NCI-H2171 (cell line): ENCODE results near the gene CUL7.
"Not testable (repeated sequence)": the region's sequence is repeated elsewhere in the genome, so short reads cannot be mapped to it uniquely, and the experiment has no call there.

Source experiments
- DNase-seq: peaks from one replicate; lab custom pipeline; 2025; lab: John Stamatoyannopoulos, UW

CUL7 gene

DNA sequence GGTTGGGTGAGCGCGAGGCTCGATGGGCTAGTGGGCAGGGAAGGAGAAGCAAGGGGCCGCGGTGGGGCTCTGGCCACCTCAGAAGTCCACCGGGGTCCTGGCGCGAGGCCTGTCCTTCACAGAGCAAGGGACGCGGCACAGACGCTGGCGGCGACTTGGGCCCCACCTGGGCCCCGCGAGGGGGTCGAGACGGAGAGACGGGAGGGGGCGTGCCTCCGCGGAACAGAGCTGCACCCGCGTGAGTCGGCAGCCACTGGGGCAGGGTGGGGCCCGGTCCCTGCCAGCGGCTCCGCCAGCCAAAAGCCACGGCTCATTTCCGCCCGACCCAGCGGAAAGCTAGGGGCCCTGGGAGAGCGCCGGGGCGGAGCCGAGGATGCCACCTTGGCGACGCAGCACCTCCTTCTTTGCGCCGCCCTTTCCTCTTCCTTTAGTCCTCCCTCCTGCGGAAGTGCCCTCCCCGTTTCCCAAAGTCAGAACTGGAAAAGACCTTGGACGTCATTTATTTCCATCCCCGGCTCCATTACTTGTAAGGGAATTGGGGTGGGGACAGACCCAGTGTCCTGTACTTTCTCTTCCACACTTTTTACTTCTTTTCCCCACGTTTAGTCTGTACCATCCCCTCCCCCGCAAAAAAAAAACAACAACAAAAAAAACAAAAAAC, at the start of gene CUL7:
TSS of gene CUL7 (minus strand) at position 307 of the 661 bp plus-strand sequence. CDS start 1,063 bp downstream, outside the sequence.
- DNase-seq, result peak; percentile 95

DNA sequence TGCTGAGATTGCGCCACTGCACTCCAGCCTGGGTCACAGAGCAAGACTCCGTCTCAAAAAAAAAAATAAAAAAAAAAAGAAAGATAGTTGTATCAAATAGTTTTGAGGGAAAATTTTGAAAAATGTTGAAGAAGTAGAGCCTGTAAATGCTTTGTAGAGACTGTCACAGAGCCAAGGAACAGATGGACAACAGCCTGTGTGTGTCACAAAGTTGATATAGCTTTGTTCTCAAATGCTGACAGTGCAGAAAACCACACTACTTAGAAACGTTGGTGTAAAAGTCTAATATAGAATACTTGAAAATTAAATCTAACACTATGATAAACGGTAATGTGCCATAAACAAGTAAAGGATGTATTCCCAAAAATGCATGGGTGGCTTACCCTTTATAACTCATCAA, 47.8 kb upstream of the CUL7 start:
- DNase-seq, result no peak

DNA sequence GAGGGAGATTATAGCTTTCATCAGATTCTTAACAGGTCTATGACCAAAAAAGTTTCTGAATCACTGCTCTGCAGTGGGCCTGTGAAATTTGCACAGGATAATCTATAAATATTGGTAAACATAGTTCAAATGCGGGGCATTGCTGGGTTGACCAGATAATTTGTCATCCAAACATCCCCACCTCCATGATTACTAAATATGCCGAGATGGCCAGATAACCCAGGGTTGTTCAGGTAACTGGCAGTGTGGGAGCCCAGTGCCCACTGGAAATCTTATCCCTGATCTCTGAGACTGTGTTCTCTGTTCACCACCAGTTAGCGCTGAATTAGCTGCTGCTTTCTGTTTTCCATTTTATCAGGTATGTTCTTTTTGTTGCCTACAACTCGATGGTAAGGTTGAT, 43.9 kb upstream of the CUL7 start:
- no peak for DNase-seq

DNA sequence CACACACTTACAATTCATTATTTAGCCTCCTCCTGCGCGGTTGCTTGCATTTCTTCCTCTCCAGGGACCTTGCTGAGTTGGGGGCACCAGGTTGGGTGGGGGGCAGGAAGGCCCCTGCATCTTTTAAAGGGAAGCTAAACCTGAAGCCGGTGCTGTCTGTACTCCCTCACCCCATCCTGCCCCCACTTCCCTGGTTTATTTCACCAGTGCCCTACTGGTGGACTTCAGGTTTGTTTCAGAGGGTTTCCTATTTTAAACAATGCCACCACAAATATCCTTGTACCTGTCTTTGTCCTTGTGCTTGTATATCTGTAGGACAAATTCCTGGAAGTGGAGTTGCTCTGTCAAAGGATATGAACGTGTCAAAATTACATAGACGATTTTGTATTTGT, 43.4 kb upstream of the CUL7 start:
- DNase-seq, result no peak

DNA sequence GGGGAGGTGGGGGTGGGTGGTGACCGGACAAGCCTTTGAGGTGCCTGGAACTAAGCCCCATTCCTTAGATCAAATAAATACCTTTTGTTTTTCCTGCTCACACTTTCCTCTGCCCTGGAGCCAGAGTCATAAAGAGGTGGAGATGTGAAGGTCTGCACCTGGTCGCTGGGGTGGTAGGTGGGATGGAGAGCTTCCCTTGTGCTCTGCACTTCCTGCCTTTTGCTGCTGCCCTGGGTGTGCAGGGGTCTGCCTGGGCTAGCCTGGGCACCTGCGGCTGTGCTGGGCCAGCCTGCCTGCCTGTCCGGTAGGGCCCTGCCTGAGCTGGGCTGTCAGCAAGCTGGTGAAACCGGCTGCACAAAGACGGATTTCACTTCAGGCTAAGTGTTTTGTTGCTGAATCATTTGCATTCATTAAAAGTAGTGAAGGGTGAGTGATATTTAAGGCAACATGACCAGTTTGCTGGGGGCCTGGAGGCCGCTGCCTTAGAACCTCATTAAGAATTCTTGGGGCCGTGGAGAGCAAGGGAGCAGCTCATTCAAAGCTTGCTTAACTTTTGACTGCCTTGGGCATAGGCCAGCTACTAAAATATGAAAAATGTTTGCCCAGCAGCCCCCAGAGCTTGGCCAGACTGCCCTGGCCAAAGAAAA, 42.9 kb upstream of the CUL7 start:
- no peak for DNase-seq

DNA sequence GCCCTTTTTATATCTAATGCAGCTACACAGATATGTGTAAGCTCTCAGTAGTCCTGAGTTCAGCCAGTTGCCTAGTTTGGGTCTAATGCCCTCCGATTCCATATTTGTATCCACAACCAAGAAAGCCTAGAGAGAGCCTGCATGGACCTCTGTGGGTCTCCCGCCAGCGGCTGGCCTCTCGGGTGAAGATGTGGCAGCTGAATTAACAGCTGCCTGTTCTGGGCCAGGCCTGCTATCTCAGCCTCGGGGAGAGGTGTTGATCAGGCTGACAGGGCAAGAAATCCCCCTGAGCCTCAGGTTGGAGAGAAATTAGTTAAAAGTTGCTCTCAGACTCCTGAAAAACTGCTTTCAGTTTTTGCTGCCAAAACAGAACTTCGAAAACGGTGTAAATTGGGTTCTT, 42.3 kb upstream of the CUL7 start:
- DNase-seq, result no peak

DNA sequence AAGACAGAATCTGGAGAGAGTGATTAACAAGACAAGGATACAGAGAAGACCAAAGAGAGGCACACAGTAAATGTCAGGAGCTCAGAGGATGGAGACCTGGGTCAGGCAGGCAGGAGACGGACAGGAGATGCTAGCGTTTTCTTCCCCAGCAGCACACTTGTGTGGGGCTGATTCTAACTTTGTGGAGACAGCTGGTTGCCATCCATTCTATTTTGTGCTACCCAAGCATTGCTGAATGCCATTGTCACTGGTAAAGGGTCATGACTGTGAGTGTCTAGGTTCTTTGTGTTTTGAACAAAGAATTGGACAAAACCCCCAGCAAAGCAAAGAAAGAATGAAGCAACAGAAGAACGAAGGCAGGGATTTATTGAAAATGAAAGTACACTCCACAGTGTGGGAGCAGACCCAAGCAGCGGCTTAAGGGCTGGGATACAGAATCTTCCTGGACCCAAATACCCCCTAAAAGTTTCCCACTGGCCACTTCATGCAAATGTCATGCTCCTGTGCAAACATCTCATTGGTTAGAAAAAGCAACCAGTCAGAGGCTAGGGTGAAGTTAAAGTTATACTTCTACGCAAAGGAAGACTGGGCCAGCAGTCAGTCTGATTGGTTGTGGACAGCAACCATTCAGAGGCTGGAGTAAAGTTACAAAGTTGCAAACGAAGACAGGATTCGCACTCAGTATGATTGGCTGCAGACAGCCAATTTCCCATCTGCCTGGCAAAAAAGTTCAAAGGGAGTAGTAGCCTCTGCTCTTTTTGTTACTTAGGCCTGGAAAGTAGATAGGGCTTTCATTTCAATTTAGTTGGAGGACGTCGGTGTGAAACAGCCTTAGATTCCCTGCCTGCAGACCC, 40.0 kb upstream of the CUL7 start:
- no peak for DNase-seq

DNA sequence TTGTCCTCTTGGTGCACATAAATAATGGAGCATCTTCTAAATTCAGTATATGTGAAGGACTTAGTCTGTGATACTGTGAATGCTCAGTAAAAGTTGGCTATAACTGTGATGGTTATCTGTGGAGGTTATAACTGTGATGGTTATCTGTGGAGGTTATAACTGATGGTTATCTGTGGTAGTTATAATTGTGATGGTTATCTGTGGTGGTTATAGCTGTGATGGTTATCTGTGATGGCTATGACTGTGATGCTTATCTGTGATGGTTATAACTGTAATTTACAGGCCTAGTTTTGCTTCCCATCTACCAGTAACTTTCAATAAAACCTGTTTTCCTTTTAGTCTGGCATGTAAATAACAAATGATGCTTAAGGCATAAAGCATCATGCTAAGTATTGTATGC, 39.0 kb upstream of the CUL7 start:
- no peak for DNase-seq

DNA sequence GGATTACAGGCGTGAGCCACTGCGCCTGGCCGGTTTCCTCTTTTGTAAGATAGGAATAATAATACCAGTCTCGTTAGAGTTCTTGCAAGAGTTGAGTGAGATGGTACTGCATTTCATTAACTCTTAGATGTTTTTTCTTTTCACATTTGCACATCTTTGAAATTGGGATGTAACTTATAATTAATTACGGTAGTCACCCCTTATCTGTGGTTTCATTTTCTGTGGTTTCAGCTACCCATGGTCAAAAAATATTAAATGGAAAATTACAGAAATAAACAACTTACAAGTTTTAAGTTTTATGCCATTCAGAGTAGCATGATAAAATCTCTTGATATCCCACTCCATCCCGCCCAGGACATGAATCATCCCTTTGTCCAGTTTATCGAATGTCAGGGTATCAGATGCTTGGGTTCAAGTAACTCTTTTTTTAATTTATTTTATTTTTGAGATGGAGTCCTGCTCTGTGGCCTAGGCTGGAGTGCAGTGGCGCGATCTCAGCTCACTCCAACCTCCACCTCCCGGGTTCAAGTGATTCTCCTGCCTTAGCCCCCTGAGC, 37.9 kb upstream of the CUL7 start:
- DNase-seq, result no peak

DNA sequence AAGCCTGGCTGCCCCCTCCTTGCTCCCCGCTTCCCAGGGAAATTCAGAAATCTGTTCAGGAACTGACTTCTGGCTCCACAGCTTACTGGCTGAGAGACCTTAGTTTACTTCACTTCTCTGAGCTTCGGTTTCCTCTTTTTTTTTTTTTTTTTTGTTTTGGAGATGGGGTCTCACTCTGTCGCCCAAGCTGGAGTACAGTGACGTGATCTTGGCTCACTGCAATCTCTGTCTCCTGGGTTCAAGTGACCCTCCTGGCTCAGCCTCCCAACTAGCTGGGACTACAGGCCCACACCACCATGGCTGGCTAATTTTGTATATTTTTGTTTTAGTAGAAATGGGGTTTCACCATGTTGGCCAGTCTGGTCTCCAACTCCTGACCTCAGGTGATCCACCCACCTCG, 37.4 kb upstream of the CUL7 start:
- no peak for DNase-seq

DNA sequence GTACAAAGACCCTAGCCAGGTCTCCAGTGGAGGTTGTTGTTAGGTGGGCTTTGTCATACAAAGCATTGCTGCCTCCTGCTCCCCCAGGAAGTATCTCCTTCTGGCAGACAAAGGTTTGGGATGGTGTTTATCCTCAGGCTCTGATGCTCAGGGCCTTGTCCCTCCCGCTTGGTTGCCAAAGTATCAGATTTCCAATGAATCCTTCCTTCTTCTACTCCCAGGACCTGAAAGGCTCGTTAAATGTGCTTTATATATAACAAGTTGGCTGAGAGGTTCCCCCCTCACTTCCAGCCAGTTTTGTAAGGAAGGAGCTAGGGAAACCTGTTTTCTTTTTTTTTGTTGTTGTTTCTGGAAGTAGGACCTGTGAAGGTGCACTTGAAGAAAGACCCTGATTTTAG, 36.9 kb upstream of the CUL7 start:
- DNase-seq, result no peak

DNA sequence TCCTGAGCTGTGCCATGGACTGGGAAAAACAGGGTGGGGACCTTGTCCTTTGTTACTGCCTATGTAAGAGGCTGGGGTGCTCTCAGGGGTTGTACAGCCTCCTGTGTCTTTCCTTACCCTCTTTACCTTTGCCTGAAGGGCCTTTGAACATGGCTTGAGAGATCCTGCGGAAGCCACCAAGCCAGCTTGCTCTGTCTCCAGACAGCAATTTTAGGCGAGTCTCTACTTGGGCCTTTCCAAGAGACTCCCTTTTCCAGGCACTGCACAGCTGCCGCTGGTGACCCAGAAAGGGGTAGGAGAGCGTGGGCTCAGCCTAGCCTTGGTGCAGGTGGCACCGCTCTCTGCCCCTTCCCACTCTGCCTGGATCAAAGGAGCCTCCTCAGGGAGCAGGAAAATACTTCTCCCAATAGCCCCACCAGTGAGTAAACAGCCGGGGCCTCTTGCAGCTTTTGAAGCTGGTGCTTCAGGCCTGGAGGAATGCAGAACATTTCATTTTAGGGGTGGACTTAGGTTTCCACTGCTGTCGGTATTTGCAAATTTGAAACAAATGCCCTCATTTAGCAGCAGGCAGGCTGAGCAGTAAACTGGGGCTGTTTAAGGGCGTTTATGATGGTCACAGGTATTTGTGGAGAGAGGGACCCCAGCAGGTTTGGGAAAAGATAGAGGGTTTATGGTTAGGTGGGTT, 36.4 kb upstream of the CUL7 start:
- no peak for DNase-seq

DNA sequence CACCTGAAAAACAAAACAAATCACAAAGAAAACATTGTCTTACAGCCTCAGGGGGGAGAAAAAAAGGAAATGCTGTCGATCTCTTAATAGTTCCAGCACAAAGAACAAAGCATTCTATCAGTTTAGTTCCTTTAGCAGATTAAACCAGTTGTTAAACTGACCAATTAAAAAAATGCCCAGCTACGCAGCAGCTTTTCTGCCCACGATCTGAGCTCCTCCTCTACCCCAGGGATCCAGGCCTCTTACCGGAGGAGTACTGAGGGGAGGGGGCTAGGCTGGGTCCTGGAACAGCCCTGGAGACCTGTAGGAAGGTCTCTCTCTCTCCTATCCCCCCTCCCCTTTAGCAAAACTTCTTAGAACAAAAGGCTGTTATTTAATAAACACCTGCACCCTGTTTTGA, 35.8 kb upstream of the CUL7 start:
- no peak for DNase-seq

DNA sequence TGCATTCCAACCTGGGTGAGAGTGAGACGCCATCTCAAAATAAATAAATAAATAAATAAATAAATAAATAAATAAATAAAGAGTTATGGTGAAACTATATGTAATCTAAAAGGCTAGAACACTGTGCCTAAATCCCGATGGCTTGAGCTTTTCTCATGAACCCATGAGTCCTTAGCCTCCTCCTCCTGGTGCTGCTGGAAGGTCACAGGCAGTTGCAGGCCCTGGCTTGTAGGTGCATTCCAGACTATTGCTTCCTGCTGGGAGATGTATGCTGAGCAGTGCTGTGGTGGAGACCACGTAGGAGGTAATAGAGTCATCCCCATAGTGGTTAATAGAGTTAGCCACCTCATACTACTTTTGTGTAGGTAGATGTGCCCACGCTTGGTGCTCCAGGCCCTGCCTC, 35.0 kb upstream of the CUL7 start:
- no peak for DNase-seq

DNA sequence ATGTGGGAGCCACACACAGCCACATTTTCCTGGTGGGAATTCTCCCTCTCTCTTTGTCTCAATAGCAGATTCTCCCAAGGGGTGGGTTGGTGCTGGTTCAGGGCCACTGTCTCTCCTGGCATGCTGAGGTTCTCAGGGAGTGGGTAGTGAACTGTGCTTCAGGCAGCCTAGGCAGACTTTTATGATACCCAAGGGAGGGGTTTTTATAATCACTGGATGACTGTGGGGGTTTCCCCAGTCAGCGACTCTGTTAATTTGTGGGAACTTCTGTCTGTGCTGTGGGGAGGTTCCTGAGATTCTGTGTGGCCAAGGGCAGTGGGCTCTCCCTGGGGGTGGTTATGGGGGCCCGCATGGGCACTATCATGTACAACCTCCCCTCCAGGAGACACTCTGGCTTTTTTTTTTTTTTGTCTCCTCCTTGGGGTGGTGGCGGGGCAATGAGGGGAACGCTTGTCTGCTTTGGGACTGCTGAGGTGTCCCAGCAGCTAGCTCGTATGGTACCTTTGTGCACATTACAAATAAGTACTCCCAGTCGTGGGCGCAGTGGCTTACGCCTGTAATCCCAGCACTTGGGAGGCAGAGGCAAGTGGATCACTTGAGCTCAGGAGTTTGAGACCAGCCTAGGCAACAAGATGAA, 32.5 kb upstream of the CUL7 start:
- DNase-seq, result no peak

DNA sequence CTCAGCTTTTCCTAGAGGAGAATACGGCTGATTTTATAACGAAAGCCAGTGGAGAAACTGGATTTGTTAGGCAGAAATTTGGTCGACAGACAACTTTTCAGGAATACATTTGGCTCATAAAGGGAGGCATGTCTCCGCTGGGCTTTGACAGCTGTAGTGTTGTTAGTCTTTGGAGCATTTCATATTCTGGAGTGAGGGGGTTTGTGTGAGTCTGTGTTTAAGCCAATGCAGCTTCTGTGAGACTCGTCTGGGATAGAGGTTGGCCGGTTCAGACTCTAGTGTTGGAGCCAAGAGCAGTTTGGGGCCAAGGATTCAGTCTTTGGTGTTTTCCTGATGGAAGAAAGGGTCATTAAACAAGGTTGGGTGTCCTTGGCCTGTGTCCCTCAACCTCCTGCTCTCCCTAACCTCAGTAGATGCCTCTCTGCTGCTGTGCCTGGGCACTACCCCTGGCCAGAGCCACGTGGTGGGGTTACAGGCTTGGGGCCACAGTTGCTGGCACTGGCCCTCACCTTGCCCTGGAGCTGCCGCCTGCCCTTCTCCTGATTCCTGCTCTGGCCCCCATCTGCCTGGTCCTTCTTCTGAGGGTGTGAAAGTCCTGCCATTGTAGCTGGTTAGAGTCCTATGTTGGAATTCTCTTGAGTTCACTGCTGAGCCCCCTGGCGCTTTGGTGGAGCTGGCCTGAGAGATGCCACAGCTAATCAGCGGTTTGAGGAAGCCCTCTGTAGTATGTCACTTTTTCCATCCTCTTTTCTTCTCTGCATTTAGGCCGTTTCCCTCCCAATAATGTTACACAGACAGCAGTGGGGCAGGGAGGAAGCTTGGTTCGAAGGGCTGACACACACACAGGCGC, 29.4 kb upstream of the CUL7 start:
- DNase-seq, result no peak

DNA sequence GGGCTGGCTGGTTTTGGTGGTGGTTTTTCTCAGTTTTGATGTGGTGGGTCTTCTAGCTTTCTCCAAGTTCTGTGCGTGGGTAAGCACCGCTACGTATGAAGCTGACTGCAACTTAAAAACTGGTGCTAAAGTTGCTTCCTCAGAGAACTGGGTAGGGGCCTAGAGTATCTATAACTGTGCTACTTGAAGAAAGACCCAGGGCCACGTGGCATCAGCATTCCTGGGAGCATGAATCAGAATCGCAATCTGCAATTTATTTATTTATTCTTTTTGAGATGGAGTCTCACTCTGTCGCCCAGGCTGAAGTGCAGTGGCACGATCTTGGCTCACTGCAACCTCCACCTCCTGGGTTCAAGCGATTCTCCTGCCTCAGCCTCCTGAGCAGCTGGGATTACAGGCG, 28.3 kb upstream of the CUL7 start:
- not testable (repeated sequence) for DNase-seq

DNA sequence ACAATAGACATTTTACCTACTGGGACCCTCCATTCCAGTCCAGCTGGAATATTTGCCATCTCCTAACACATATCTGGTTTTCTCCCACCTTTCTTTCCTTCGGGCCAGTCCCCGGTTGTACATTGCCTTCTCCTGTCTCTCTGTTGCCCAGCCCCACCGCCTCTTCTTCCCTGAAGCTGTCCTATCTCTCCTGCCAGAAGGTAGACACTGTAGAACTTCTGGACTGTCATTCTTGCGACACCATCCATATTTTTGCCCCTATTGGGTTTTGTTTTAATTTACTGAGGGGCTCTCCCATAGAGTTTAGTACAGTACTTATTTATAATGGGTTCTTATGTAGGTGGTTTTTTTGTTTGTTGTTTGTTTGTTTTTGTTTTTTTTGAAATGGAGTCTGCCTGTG, 27.4 kb upstream of the CUL7 start:
- DNase-seq, result no peak

DNA sequence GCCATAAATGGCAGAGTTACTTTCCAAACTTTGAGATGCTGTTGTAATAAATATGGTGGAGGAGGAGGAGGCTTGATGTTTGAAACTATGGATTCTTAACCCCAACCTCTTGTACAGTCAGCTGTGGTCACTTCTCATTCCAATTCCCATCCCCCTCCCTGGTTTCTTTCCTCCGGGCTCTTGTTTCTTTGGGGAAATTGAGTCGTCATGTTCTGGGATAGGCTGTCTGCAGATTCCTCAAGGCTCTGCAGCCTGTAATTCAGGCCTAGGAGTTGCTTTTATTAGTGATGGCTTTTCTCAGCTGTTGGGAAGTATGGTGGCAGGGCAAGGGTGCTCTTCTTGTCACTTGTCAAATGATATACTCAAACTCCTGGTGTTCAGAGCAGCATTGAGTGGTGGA, 25.0 kb upstream of the CUL7 start:
- DNase-seq, result no peak

DNA sequence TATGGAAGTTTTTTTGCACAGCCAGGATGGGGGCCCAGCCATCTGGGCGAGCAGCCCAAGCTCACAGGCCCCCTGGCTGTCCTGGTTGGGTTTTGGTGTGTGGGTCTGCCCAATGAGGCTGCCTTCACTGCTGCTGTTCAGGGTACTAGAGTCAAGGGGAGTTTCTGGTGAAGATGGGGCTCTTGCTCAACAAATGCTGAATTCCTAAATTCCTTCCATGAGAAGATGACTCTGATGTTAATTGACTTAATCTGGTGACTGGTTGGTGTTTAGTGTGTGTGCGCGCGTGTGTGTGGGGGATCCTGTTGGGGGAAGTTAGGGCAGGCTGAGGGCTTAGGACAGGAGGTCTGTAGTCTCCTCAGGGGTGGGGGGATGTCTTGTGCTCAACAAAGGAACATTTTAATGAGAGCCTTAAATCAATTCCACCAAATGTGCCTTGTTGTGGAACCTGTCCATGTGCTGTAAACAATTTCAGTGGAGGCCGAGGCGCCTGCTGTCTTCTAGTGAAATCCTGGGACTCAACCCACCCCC, 24.4 kb upstream of the CUL7 start:
- DNase-seq, result no peak
